ENCODE measurements around the gene COL6A1.
"Not testable (repeated sequence)": the region's sequence is repeated elsewhere in the genome, so short reads cannot be mapped to it uniquely, and the experiment has no call there.

COL6A1 gene

DNA sequence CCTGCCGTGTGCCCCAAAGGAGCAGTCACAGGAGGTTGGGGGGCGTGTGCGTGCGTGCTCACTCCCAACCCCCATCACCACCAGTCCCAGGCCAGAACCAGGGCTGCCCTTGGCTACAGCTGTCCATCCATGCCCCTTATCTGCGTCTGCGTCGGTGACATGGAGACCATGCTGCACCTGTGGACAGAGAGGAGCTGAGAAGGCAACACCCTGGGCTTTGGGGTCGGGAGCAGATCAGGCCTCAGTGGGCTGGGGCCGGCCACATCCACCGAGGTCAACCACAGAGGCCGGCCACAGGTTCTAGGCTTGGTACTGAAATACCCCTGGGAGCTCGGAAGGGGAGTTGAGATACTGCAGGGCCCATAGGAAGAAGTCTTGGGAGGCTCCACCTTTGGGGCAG is 23.5 kb downstream of the COL6A1 start:
- H3K4me3 ChIP-seq (ENCODE audit: low read depth, low read length) = no peak overlapping the region
- TF ChIP-seq, protein P1, sequence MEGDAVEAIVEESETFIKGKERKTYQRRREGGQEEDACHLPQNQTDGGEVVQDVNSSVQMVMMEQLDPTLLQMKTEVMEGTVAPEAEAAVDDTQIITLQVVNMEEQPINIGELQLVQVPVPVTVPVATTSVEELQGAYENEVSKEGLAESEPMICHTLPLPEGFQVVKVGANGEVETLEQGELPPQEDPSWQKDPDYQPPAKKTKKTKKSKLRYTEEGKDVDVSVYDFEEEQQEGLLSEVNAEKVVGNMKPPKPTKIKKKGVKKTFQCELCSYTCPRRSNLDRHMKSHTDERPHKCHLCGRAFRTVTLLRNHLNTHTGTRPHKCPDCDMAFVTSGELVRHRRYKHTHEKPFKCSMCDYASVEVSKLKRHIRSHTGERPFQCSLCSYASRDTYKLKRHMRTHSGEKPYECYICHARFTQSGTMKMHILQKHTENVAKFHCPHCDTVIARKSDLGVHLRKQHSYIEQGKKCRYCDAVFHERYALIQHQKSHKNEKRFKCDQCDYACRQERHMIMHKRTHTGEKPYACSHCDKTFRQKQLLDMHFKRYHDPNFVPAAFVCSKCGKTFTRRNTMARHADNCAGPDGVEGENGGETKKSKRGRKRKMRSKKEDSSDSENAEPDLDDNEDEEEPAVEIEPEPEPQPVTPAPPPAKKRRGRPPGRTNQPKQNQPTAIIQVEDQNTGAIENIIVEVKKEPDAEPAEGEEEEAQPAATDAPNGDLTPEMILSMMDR (IDR thresholded peaks at IDR 0.05; ENCODE audit: low read depth, low read length, missing control alignments) = no peak
- no peak for DNase-seq (ENCODE audit: low read depth)

DNA sequence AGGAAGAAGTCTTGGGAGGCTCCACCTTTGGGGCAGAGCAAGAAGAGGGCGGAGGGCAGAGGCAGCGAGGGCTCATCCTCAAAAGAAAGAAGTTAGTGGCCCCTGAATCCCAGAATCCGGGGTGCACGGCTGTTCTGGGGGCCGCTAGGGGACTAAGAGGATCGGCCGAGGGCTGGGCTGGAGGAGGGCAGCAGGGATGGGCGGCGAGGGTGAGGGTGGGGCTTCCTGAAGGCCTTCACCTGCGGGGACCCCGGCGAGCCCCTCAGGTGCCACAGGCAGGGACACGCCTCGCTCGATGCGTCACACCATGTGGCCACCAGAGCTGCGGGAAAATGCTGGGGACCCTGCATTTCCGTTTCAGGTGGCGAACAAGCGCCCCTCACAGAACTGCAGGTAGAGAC is 23.9 kb downstream of the COL6A1 start:
- TF ChIP-seq, protein P1 (IDR thresholded peaks at IDR 0.05; ENCODE audit: low read depth, low read length, missing control alignments) = no peak
- DNase-seq (ENCODE audit: low read depth) = no peak
- H3K4me3 ChIP-seq (ENCODE audit: low read depth, low read length) = no peak overlapping the region

DNA sequence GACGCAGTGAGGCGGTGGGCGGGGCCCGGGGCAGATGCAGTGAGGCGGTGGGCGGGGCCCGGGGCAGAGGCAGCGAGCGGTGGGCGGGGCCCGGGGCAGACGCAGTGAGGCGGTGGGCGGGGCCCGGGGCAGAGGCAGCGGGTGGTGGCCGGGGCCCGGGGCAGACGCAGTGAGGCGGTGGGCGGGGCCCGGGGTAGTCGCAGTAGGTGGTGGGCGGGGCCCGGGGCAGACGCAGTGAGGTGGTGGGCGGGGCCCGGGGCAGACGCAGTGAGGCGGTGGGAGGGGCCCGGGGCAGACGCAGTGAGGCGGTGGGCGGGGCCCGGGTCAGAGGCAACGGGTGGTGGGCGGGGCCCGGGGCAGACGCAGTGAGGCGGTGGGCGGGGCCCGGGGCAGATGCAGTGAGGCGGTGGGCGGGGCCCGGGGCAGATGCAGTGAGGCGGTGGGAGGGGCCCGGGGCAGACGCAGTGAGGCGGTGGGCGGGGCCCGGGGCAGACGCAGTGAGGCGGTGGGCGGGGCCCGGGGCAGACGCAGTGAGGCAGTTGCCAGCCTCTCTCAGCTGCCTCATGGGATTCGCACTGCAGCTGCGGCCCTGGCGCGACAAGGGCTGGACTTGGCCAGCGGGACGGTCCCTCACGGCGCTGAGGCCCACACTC is 24.4 kb downstream of the COL6A1 start:
- not testable (repeated sequence) for DNase-seq (ENCODE audit: low read depth)

DNA sequence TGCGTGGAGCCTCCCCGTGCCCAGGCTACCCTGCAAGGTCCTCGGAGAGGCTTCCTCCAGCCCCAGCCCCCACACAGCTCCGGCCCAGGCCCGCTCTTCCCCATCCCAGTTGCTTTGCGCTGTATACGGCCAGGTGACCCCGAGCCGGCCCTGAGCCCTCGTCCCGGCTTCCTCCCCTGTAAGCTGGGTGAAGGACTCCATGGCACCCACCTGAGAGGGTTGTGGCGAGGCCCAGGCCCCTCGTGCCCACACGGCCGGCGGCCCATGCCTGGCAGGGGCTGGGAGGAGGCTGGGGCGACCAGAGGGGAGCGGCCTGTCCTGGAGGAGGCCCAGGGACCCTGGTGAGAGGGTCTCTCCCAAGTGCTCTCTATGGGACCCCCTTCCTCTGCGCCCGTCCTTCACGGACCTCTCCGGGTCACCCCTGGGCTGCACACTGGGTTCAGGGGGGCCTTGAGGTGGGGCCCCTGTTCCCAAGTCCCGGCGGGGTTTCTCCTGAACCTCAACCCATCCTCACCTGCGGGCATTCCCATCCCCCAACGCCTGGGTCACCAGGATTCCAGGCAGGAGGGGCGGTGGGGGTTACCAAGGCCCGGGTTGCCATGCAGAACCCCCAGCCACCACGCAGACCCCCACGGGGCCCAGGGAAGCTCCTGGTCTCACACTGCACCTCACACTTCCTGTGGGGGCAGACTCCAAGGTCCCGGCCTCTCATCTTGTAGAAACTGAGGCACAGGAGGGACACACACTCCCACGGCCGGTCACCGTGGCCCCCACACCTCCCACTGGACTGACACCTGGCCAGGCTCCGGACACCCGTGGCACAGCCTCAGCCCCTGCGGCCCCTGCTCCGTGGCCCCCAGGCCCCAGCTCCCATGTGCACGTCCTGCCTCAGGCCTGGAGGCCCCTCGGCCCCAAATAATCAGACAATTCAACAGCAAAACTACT is 25.2 kb downstream of the COL6A1 start:
- H3K4me3 ChIP-seq (ENCODE audit: low read depth, low read length) = no peak overlapping the region
- TF ChIP-seq, protein P1 (IDR thresholded peaks at IDR 0.05; ENCODE audit: low read depth, low read length, missing control alignments) = no peak
- no peak for DNase-seq (ENCODE audit: low read depth)

More for the DNA sequence above, 24.4 kb downstream of the COL6A1 start:
- not testable (repeated sequence) for H3K4me3 ChIP-seq (ENCODE audit: low read depth, low read length)

DNA sequence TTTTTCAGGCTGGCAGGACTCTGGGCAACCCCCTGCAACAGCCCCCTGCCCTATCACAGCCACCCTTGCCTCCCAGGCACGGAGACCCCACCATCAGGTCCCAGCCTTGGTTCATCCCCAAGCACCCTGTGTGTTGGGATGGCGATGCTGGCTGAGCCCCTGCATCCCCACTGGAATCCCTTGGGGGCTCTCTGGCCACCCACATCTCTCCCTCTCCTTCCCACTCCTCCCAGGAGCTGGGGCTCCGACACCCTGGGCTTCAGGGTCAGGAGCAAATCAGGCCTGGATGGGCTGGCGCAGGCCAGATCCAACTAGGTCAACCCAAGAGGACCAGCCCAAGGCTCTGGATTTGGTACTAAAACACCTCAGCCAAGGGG is 25.9 kb downstream of the COL6A1 start:
- DNase-seq (ENCODE audit: low read depth) = no peak
- no peak overlapping the region for H3K4me3 ChIP-seq (ENCODE audit: low read depth, low read length)
- TF ChIP-seq, protein P1 (IDR thresholded peaks at IDR 0.05; ENCODE audit: low read depth, low read length, missing control alignments) = no peak

DNA sequence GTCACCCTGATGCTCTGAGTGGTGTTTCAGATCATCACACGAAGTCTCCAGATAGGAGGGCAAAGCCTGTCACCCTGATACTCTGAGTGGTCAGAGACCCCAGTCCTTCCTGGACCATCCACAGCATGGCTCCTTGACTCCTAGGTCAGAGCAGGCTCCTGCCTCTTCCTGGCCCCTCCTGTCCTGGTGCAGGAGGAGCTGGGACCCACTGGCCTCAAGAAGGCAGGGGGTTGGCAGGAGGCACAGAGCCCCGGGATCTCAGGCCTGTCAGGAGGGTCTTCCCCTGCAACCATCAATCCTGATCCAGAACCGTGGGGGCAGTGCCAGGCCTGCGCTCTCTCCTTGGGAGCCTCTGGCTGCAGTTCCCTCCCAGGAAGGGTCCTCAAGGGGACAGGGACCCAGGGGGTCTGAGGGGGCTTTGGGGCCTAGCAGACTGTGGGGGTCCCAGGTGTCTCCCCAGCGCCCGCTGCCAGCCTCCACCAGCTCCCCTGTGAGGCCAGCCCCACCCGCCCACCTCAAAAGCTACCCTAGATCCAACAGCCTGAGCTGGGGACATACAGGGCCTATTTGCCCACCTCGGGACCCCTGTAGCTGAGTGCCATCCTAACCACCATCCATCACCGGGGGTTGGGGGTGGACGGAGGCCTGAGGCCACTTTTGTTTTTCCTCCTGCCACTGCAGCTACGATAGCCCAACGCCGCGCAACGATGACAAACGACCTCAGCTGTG is 27.5 kb downstream of the COL6A1 start:
- no peak overlapping the region for H3K4me3 ChIP-seq (ENCODE audit: low read depth, low read length)
- no peak for DNase-seq (ENCODE audit: low read depth)
- TF ChIP-seq, protein P1 (IDR thresholded peaks at IDR 0.05; ENCODE audit: low read depth, low read length, missing control alignments) = no peak
